ENCODE data around the gene DEAF1.
A peak's percentile ranks its signal among the peaks of the same experiment; 100 is the strongest.

DEAF1 gene

GRCh38 chr11:704781-705645 is 10.0 kb upstream of the DEAF1 start:
- peak overlapping the region; percentile 77 for H3K9ac ChIP-seq (ENCODE audit: low read length)
- no peaks in the 10 kb centered on the region for H3K9me3 ChIP-seq (ENCODE audit: control insufficient read depth, low read length)
- H3K18ac ChIP-seq (ENCODE audit: low read depth in 1 of 2, low read length in 2 of 2), result peak overlapping the region; percentile 44 to 56
- H2BK15ac ChIP-seq (ENCODE audit: low read depth, poor library complexity, severe bottlenecking), result peak overlapping the region; percentile 23
- no peaks in the 10 kb centered on the region for H3K27me3 ChIP-seq (ENCODE audit: control insufficient read depth in 1 of 2, insufficient read depth in 1 of 2, low read length in 2 of 2)
- peak overlapping the region in 1 of 2 experiments; percentile 76 for H3K23ac ChIP-seq (ENCODE audit: low read length in 2 of 2)
- H4K8ac ChIP-seq (ENCODE audit: low read length), result peak overlapping the region; percentile 8
- peak overlapping the region; percentile 85 for H4K91ac ChIP-seq (ENCODE audit: low read length)
- peaks cover 8% of the 10 kb centered on the region for H3K79me1 ChIP-seq (replicated peaks; ENCODE audit: low read length, poor library complexity, severe bottlenecking)
- H3K27ac ChIP-seq (ENCODE audit: low read length, poor library complexity, severe bottlenecking), result peak overlapping the region; percentile 47
- H3K4me3 ChIP-seq (ENCODE audit: insufficient read depth in 1 of 2, low read depth in 1 of 2, low read length in 2 of 2), result peak overlapping the region; percentile 73 to 81
- peak overlapping the region in 1 of 2 experiments; percentile 57 for H3K14ac ChIP-seq (ENCODE audit: low read length in 2 of 2)
- WGBS, result 88% methylated on average over 26 of the region's 27 CpGs
- no peak overlapping the region for H2AFZ ChIP-seq (ENCODE audit: low read depth, low read length)
- peak overlapping the region; percentile 84 for H2BK5ac ChIP-seq (ENCODE audit: low read depth, low read length, poor library complexity, severe bottlenecking)
- H3K4ac ChIP-seq (ENCODE audit: low read depth in 1 of 2, low read length in 2 of 2), result no peak overlapping the region
- no peak overlapping the region for H2BK120ac ChIP-seq (ENCODE audit: low read depth, low read length)
- no peak for DNase-seq
- H3K4me2 ChIP-seq (ENCODE audit: low read length, poor library complexity, severe bottlenecking), result peak overlapping the region; percentile 61
- peak overlapping the region; percentile 72 for H2AK5ac ChIP-seq (ENCODE audit: low read length, severe bottlenecking)
- H3K4me1 ChIP-seq (ENCODE audit: control insufficient read depth, insufficient read depth, low read depth, low read length), result peaks cover 66% of the 10 kb centered on the region
- peaks cover 30 to 54% of the 10 kb centered on the region in 2 experiments for H3K36me3 ChIP-seq (ENCODE audit: control insufficient read depth in 1 of 2, insufficient read depth in 2 of 2, low read depth in 1 of 2, low read length in 2 of 2)
- H2BK12ac ChIP-seq (ENCODE audit: low read length in 2 of 2), result peak overlapping the region in 1 of 2 experiments; percentile 45

GRCh38 chr11:704228-704674 is 9.2 kb upstream of the DEAF1 start:
- Histone ChIP-seq H3K18ac (ENCODE audit: low read depth in 1 of 2, low read length in 2 of 2) (no peak overlapping the region), H3K79me1 (replicated peaks; ENCODE audit: low read length, poor library complexity, severe bottlenecking) (peaks cover 7% of the 10 kb centered on the region), H4K91ac (ENCODE audit: low read length) (peak overlapping the region; percentile 35), H3K27ac (ENCODE audit: low read length, poor library complexity, severe bottlenecking) (peak overlapping the region; percentile 3), H2BK120ac (ENCODE audit: low read depth, low read length) (no peak overlapping the region), H2AFZ (ENCODE audit: low read depth, low read length) (no peak overlapping the region), H3K23ac (ENCODE audit: low read length in 2 of 2) (no peak overlapping the region), H3K4me1 (ENCODE audit: control insufficient read depth, insufficient read depth, low read depth, low read length) (peaks cover 63% of the 10 kb centered on the region), H4K8ac (ENCODE audit: low read length) (no peak overlapping the region), H2BK15ac (ENCODE audit: low read depth, poor library complexity, severe bottlenecking) (no peak overlapping the region), H3K36me3 (ENCODE audit: control insufficient read depth in 1 of 2, insufficient read depth in 2 of 2, low read depth in 1 of 2, low read length in 2 of 2) (peaks cover 35 to 51% of the 10 kb centered on the region in 2 experiments), H3K9me3 (ENCODE audit: control insufficient read depth, low read length) (no peaks in the 10 kb centered on the region), H3K14ac (ENCODE audit: low read length in 2 of 2) (no peak overlapping the region), H3K9ac (ENCODE audit: low read length) (peak overlapping the region; percentile 54), H3K4me3 (ENCODE audit: insufficient read depth in 1 of 2, low read depth in 1 of 2, low read length in 2 of 2) (no peak overlapping the region), H2AK5ac (ENCODE audit: low read length, severe bottlenecking) (peak overlapping the region; percentile 50), H3K4me2 (ENCODE audit: low read length, poor library complexity, severe bottlenecking) (no peak overlapping the region), H3K4ac (ENCODE audit: low read depth in 1 of 2, low read length in 2 of 2) (no peak overlapping the region), H3K27me3 (ENCODE audit: control insufficient read depth in 1 of 2, insufficient read depth in 1 of 2, low read length in 2 of 2) (no peaks in the 10 kb centered on the region), H2BK12ac (ENCODE audit: low read length in 2 of 2) (no peak overlapping the region), H2BK5ac (ENCODE audit: low read depth, low read length, poor library complexity, severe bottlenecking) (no peak overlapping the region)
- no peak for DNase-seq
- 94% methylated on average over 17 of the region's 18 CpGs for WGBS

- WGBS, result 80% methylated on average over 9 of the region's 9 CpGs
- peak overlapping the region; percentile 54 for H3K9ac ChIP-seq (ENCODE audit: low read length)
- H3K4ac ChIP-seq (ENCODE audit: low read depth in 1 of 2, low read length in 2 of 2), result no peak overlapping the region
- H3K4me1 ChIP-seq (ENCODE audit: control insufficient read depth, insufficient read depth, low read depth, low read length), result peaks cover 64% of the 10 kb centered on the region
- H2AFZ ChIP-seq (ENCODE audit: low read depth, low read length), result no peak overlapping the region
- no peak overlapping the region for H2BK5ac ChIP-seq (ENCODE audit: low read depth, low read length, poor library complexity, severe bottlenecking)
- peak overlapping the region; percentile 73 for H2AK5ac ChIP-seq (ENCODE audit: low read length, severe bottlenecking)
- no peak overlapping the region for H2BK12ac ChIP-seq (ENCODE audit: low read length in 2 of 2)
- no peak for DNase-seq
- peaks cover 42 to 44% of the 10 kb centered on the region in 2 experiments for H3K36me3 ChIP-seq (ENCODE audit: control insufficient read depth in 1 of 2, insufficient read depth in 2 of 2, low read depth in 1 of 2, low read length in 2 of 2)
- no peak overlapping the region for H4K8ac ChIP-seq (ENCODE audit: low read length)
- peak overlapping the region; percentile 37 for H2BK15ac ChIP-seq (ENCODE audit: low read depth, poor library complexity, severe bottlenecking)
- H3K4me2 ChIP-seq (ENCODE audit: low read length, poor library complexity, severe bottlenecking), result no peak overlapping the region
- H3K9me3 ChIP-seq (ENCODE audit: control insufficient read depth, low read length), result no peaks in the 10 kb centered on the region
- no peak overlapping the region for H2BK120ac ChIP-seq (ENCODE audit: low read depth, low read length)
- no peaks in the 10 kb centered on the region for H3K27me3 ChIP-seq (ENCODE audit: control insufficient read depth in 1 of 2, insufficient read depth in 1 of 2, low read length in 2 of 2)
- H3K14ac ChIP-seq (ENCODE audit: low read length in 2 of 2), result no peak overlapping the region
- peaks cover 11% of the 10 kb centered on the region for H3K79me1 ChIP-seq (replicated peaks; ENCODE audit: low read length, poor library complexity, severe bottlenecking)
- peak overlapping the region; percentile 4 for H3K27ac ChIP-seq (ENCODE audit: low read length, poor library complexity, severe bottlenecking)
- peak overlapping the region; percentile 59 for H4K91ac ChIP-seq (ENCODE audit: low read length)
- H3K4me3 ChIP-seq (ENCODE audit: insufficient read depth in 1 of 2, low read depth in 1 of 2, low read length in 2 of 2), result no peak overlapping the region
- H3K23ac ChIP-seq (ENCODE audit: low read length in 2 of 2), result no peak overlapping the region
- H3K18ac ChIP-seq (ENCODE audit: low read depth in 1 of 2, low read length in 2 of 2), result peak overlapping the region in 1 of 2 experiments; percentile 14
These were observed 8.5 kb upstream of the DEAF1 start for GRCh38 chr11:703506-703905.
